HG03432 (cell line): ENCODE data around the gene PCDHB4.
"Not testable (repeated sequence)": the region's sequence is repeated elsewhere in the genome, so short reads cannot be mapped to it uniquely, and the experiment has no call there.

ENCODE experiments used
- ATAC-seq: cut with Tn5 transposase; IDR thresholded peaks from one replicate; pipeline ENCODE4 v1.9.1; 2021; ENCODE audit warnings: mild to moderate bottlenecking, moderate library complexity; ENCODE audit not compliant: unreplicated experiment

The PCDHB4 gene

GRCh38 chr5:141121563-141121962 lies at the start of gene PCDHB4:
PCDHB4 (plus strand) TSS chr5:141121818; CDS start chr5:141121999, 181 bp downstream.
- ATAC-seq: no peak

GRCh38 chr5:141077826-141078225 lies 43.8 kb upstream of the PCDHB4 start:
- no peak for ATAC-seq

- ATAC-seq: no peak
Observed at GRCh38 chr5:141082228-141082627, 39.4 kb upstream of the PCDHB4 start.

GRCh38 chr5:141084487-141084989 lies 37.1 kb upstream of the PCDHB4 start:
- ATAC-seq: no peak

GRCh38 chr5:141094481-141095262 lies 26.9 kb upstream of the PCDHB4 start, which contains the start of gene PCDHB2:
PCDHB2 (plus strand) TSS chr5:141094615; CDS start chr5:141094791, 176 bp downstream.
- no peak for ATAC-seq

GRCh38 chr5:141095263-141095641 lies 26.4 kb upstream of the PCDHB4 start:
- no peak for ATAC-seq

- ATAC-seq: not testable (repeated sequence)
Observed at GRCh38 chr5:141096181-141096580, 25.4 kb upstream of the PCDHB4 start.

GRCh38 chr5:141096586-141096985 lies 25.0 kb upstream of the PCDHB4 start:
- not testable (repeated sequence) for ATAC-seq

- no peak for ATAC-seq
Observed at GRCh38 chr5:141100243-141100805, 21.3 kb upstream of the PCDHB4 start, which contains the start of gene PCDHB3. PCDHB3 (plus strand) TSS chr5:141100473; CDS start chr5:141100650, 177 bp downstream.

- ATAC-seq: no peak
Observed at GRCh38 chr5:141101059-141101458, 20.6 kb upstream of the PCDHB4 start.

GRCh38 chr5:141102070-141102469 lies 19.5 kb upstream of the PCDHB4 start:
- ATAC-seq: not testable (repeated sequence)

- ATAC-seq: not testable (repeated sequence)
Observed at GRCh38 chr5:141102471-141102870, 19.1 kb upstream of the PCDHB4 start.

- ATAC-seq: no peak
Observed at GRCh38 chr5:141105350-141105749, 16.3 kb upstream of the PCDHB4 start.

GRCh38 chr5:141119250-141119649 lies 2.4 kb upstream of the PCDHB4 start:
- ATAC-seq: no peak

- no peak for ATAC-seq
Observed at GRCh38 chr5:141121985-141122384, 367 bp downstream of the PCDHB4 start.

GRCh38 chr5:141123396-141124135 lies 1.9 kb downstream of the PCDHB4 start:
- not testable (repeated sequence) for ATAC-seq

- ATAC-seq: no peak
Observed at GRCh38 chr5:141127305-141127704, 5.7 kb downstream of the PCDHB4 start.

GRCh38 chr5:141135030-141135717 lies 13.6 kb downstream of the PCDHB4 start, which contains the start of gene PCDHB5:
PCDHB5 (plus strand) TSS chr5:141135206; CDS start chr5:141135435, 229 bp downstream.
- no peak for ATAC-seq

- no peak for ATAC-seq
Observed at GRCh38 chr5:141135718-141136266, 14.2 kb downstream of the PCDHB4 start.

- ATAC-seq: not testable (repeated sequence)
Observed at GRCh38 chr5:141137346-141137745, 15.7 kb downstream of the PCDHB4 start.
